ENCODE measurements around the gene FEZF1.

Gene FEZF1

DNA sequence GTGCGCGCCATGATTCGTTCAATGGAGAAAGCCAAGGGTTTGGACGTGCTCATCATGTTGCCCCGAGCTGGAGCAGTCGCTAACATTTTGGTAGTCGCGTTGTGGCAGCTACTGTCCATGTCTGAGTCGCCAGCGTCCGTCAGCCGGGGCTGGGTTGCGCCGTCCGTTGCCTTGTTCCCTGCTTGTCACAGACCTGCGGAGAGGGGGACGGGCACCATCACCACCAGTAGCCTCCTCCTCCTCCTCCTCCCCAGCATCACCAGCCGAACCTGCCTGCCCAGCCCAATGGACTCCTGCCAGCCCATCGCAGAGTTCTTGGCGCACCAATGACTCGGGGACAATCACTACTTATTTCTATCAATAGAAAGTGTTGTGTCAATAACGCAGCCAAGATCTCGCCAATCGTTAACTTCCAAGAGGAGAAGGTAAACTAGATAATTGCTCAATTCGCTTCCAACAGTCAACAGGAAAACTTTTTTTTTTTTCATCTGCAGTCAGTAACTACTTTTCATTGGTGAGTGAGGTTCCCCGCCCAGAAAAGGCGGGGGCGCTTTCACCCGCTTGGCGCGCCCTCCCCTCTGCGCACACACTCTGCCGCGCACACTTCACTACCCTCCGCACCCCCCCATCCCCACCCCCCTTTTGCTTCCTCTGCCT, at the start of gene FEZF1:
TSS of gene FEZF1 (minus strand) at position 432 of the 657 bp plus-strand sequence. CDS start at position 119, 313 bp downstream.
- H3K4me3 ChIP-seq (ENCODE audit: low read depth, low read length), result no peak within 1 kb of the TSS
- DNase-seq (ENCODE audit: low read depth, low spot score), result no peak
- TF ChIP-seq, protein P1, sequence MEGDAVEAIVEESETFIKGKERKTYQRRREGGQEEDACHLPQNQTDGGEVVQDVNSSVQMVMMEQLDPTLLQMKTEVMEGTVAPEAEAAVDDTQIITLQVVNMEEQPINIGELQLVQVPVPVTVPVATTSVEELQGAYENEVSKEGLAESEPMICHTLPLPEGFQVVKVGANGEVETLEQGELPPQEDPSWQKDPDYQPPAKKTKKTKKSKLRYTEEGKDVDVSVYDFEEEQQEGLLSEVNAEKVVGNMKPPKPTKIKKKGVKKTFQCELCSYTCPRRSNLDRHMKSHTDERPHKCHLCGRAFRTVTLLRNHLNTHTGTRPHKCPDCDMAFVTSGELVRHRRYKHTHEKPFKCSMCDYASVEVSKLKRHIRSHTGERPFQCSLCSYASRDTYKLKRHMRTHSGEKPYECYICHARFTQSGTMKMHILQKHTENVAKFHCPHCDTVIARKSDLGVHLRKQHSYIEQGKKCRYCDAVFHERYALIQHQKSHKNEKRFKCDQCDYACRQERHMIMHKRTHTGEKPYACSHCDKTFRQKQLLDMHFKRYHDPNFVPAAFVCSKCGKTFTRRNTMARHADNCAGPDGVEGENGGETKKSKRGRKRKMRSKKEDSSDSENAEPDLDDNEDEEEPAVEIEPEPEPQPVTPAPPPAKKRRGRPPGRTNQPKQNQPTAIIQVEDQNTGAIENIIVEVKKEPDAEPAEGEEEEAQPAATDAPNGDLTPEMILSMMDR (IDR thresholded peaks at IDR 0.05; ENCODE audit: low read depth, low read length), result no peak
- in situ Hi-C loops (cut with HindIII; ENCODE audit: low sequenced_read_pairs), result no loop called here

DNA sequence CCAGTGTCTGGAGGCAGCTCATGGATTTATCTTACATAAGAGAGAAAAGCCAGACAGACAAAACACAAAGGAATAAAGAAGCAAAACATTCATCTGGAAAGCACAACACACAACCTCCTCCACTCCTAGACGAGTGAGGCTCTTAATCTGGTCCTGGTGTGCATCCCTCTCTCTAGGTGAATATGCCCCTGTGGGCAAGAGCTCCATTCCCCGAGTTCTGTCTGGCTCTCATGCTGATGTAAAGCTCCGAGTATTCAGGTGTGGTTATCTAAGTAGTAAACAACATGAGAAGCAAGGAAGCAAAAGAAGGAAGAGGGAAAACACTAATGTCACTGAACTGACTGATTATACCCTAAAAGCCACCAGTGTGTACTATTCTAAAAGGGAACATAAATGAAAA, 47.9 kb upstream of the FEZF1 start:
- no peak for DNase-seq (ENCODE audit: low read depth, low spot score)
- no peak overlapping the region for H3K4me3 ChIP-seq (ENCODE audit: low read depth, low read length)
- in situ Hi-C loops (cut with HindIII; ENCODE audit: low sequenced_read_pairs), result no loop called here
- TF ChIP-seq, protein P1 (IDR thresholded peaks at IDR 0.05; ENCODE audit: low read depth, low read length), result no peak

DNA sequence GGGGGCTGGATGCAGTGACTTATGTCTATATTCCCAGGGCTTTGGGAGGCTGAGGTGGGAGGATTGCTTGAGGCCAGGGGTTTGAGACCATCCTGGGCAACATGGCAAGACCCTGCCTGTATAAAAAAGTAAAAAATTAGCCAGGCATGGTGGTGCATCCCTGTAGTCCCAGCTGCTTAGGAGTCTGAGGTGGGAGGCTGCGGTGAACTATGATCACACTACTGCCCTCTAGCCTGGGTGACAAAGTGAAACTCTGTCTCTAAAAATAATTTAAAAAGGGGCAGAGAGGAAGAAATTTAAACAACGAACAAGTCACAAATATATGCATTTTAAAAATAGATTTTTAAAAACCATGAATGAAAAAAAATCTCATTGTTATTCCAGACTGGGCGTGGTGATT, 46.2 kb upstream of the FEZF1 start:
- H3K4me3 ChIP-seq (ENCODE audit: low read depth, low read length), result no peak overlapping the region
- TF ChIP-seq, protein P1 (IDR thresholded peaks at IDR 0.05; ENCODE audit: low read depth, low read length), result no peak
- no peak for DNase-seq (ENCODE audit: low read depth, low spot score)
- in situ Hi-C loops (cut with HindIII; ENCODE audit: low sequenced_read_pairs), result no loop called here

DNA sequence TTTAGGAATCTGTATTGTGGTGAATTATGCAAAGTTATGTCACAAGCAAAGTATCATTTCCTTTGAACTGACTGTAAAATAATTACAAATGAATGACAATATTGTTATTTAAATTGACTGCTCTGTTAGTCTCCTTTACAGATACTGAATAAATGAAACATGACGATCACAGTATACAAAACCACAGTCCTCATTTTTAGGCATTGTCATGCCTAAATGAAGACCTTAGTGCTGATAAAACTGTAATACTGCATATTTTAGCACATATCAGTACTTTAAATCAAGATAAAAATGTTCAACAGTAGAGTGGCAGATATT, 39.7 kb upstream of the FEZF1 start:
- no peak for DNase-seq (ENCODE audit: low read depth, low spot score)
- no peak overlapping the region for H3K4me3 ChIP-seq (ENCODE audit: low read depth, low read length)
- TF ChIP-seq, protein P1 (IDR thresholded peaks at IDR 0.05; ENCODE audit: low read depth, low read length), result no peak
- in situ Hi-C loops (cut with HindIII; ENCODE audit: low sequenced_read_pairs), result no loop called here

DNA sequence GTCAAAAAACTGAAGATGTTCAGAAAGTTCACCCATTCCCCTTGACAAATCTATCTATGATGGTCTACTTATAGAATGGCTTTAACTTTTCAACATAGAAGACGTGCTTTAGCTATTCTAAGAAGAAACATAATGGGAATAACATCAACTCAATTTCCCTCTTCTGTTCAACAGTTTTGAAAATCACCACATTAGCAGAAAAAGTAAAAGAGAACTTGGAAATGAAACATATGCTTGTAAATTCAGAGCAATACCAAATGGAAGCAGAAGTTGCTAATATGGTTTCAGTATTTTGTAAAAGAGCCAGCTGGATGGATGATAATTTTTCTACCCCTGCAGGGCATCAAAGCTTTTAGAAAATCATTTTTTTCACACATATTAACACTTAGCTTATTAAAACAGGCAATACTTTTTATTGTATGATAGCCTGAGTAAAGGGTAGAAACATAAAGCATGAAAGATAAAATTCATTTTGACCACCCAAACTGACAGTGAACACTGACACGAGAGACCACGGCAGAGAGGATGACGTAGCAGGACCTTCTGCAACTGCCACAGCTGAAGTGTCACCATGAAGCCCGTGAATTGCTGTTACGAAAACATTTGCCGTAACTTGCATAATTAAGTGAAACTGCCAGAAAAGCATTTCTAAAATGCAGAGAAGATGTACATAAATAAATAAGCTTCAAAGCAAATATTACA, 39.2 kb upstream of the FEZF1 start:
- DNase-seq (ENCODE audit: low read depth, low spot score), result no peak
- no peak overlapping the region for H3K4me3 ChIP-seq (ENCODE audit: low read depth, low read length)
- in situ Hi-C loops (cut with HindIII; ENCODE audit: low sequenced_read_pairs), result no loop called here
- TF ChIP-seq, protein P1 (IDR thresholded peaks at IDR 0.05; ENCODE audit: low read depth, low read length), result no peak

DNA sequence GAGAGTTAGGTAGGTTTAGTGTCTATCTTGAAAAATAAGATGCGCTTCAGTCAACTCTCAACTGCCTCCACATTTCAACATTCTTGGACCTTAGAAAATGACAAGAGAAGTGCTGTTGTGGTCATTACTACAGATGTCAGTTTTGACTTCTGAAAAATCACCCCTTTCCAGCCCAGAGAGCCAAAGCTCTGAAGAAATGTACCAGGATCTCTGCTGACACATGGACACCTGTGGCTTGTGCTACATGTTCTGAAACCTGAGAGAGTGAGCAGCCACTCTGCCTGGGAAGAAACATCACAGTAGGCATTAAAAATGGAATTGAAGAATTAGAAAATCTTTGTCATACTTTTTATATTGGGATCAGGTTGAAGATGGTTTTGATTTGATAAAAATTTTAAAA, 35.9 kb upstream of the FEZF1 start:
- no peak for DNase-seq (ENCODE audit: low read depth, low spot score)
- TF ChIP-seq, protein P1 (IDR thresholded peaks at IDR 0.05; ENCODE audit: low read depth, low read length), result no peak
- in situ Hi-C loops (cut with HindIII; ENCODE audit: low sequenced_read_pairs), result no loop called here
- no peak overlapping the region for H3K4me3 ChIP-seq (ENCODE audit: low read depth, low read length)
